PC-3 (cell line): ENCODE data around the gene HDAC9. TPM values are rescaled to one million over a fixed set of nuclear protein-coding genes. Genes with fewer than 3 reads are reported as not detected.
"Not testable (repeated sequence)": the region's sequence is repeated elsewhere in the genome, so short reads cannot be mapped to it uniquely, and the experiment has no call there.

Source experiments
- ATAC-seq: fragments of 200-7000 bp; cut with Tn5 transposase; 2 replicates; pipeline ENCODE4 v1.9.1; 2020; ENCODE audit warnings: mild to moderate bottlenecking, moderate library complexity
- BruUV-seq: library from RNA; stranded (reverse); fragments of 400-500 nt; replicated peaks from 2 replicates; lab custom pipeline; 2021; lab: Mats Ljungman, UMichigan
- CTCF ChIA-PET: fragments of 300-600 bp; sonication (Branson Sonifier 250); formaldehyde crosslinking; loops from one replicate; lab custom pipeline; 2022; ENCODE audit warnings: antibody characterized with exemption; lab: Charles Lee
- POLR2A ChIA-PET: fragments of 300-600 bp; sonication (Branson Sonifier 250); formaldehyde crosslinking; loops from one replicate; lab custom pipeline; 2022; ENCODE audit warnings: antibody characterized with exemption; ENCODE audit not compliant: unreplicated experiment; lab: Charles Lee
- DNase-seq: peaks from one replicate; pipeline ENCODE4 v3.0.0-alpha.2; 2015
- H2AFZ ChIP-seq: fragments of 300-600 bp; sonication (generic); 2 replicates; pipeline ENCODE4 v1.6.0; 2016; ENCODE audit warnings: antibody characterized with exemption, low read length
- H3F3A ChIP-seq: fragments of 300-600 bp; sonication (generic); one replicate; pipeline ENCODE4 v1.6.0; 2017; ENCODE audit warnings: antibody characterized with exemption, low read length, control low read depth, mild to moderate bottlenecking; ENCODE audit not compliant: unreplicated experiment
- H3K27ac ChIP-seq: fragments of 300-600 bp; sonication (generic); 2 replicates; pipeline ENCODE4 v1.5.1; 2016; ENCODE audit warnings: mild to moderate bottlenecking, low read length
- H3K27me3 ChIP-seq: fragments of 300-600 bp; sonication (generic); 2 replicates; pipeline ENCODE4 v1.6.1; 2016; ENCODE audit warnings: low read length, mixed read lengths
- H3K36me3 ChIP-seq: fragments of 300-600 bp; sonication (generic); 2 replicates; pipeline ENCODE4 v1.6.1; 2016; ENCODE audit warnings: low read depth, mixed run types, low read length, mixed read lengths
- H3K4me1 ChIP-seq: fragments of 300-600 bp; sonication (generic); 2 replicates; pipeline ENCODE4 v1.5.1; 2016; ENCODE audit warnings: low read length; ENCODE audit not compliant: insufficient read depth
- H3K4me2 ChIP-seq: fragments of 300-600 bp; sonication (generic); 2 replicates; pipeline ENCODE4 v1.6.0; 2016; ENCODE audit warnings: low read length
- H3K4me3 ChIP-seq: fragments of 300-600 bp; sonication (generic); 2 replicates; pipeline ENCODE4 v1.5.1; 2016; ENCODE audit warnings: mild to moderate bottlenecking, low read length, mixed read lengths
- H3K79me2 ChIP-seq: fragments of 300-600 bp; sonication (generic); 2 replicates; pipeline ENCODE4 v1.6.1; 2017; ENCODE audit warnings: low read length, mixed read lengths
- H3K9ac ChIP-seq: fragments of 300-600 bp; sonication (generic); 2 replicates; pipeline ENCODE4 v1.6.0; 2016; ENCODE audit warnings: mild to moderate bottlenecking, low read length
- H3K9me2 ChIP-seq: fragments of 300-600 bp; sonication (generic); replicated peaks from 2 replicates; pipeline ENCODE4 v1.6.1; 2016; ENCODE audit warnings: mixed run types, low read length, mixed read lengths
- H3K9me3 ChIP-seq: fragments of 300-600 bp; sonication (generic); 2 replicates; pipeline ENCODE4 v1.6.1; 2016; ENCODE audit warnings: low read length, mixed read lengths
- H4K20me1 ChIP-seq: fragments of 300-600 bp; sonication (generic); 2 replicates; pipeline ENCODE4 v1.6.1; 2016; ENCODE audit warnings: low read length, mixed read lengths
- CTCF ChIP-seq: fragments of 300-600 bp; sonication (generic); conservative IDR thresholded peaks from 2 replicates; pipeline ENCODE4 v1.5.1; 2017; ENCODE audit warnings: antibody characterized with exemption, low read depth, mild to moderate bottlenecking, low read length
- EZH2 ChIP-seq: fragments of 300-600 bp; sonication (generic); IDR thresholded peaks from one replicate; pipeline ENCODE4 v1.6.1; 2017; ENCODE audit warnings: antibody characterized with exemption, mild to moderate bottlenecking, low read length; ENCODE audit not compliant: unreplicated experiment
- EZH2phosphoT487 ChIP-seq: fragments of 300-600 bp; sonication (generic); IDR thresholded peaks from 2 replicates; pipeline ENCODE4 v1.6.1; 2018; ENCODE audit warnings: mild to moderate bottlenecking, antibody characterized with exemption, low read length, borderline replicate concordance
- intact Hi-C: fragments of 100-400 bp; cut with micrococcal nuclease; formaldehyde crosslinking; loops from 2 replicates; pipeline ENCODE4 v1.9.0; 2023
- total RNA-seq: library from RNA; depleted of rRNA; stranded (reverse); fragments of >200 nt; gene quantifications from 2 replicates; pipeline ENCODE4 v1.2.3, GENCODE V29; 2014

Gene HDAC9
- total RNA-seq, 1 experiment from 2014 or later = 7.8 TPM

- Histone ChIP-seq H3K4me3 (no peak overlapping the region), H3K36me3 (no peaks in the 10 kb centered on the region), H3K9me3 (no peaks in the 10 kb centered on the region), H3K27ac (no peak overlapping the region), H3K4me1 (peaks cover 4% of the 10 kb centered on the region; the same call in 1 of the 2 replicates), H3K79me2 (no peaks in the 10 kb centered on the region), H3K27me3 (no peaks in the 10 kb centered on the region), H3F3A (no peaks in the 10 kb centered on the region), H3K9ac (no peak overlapping the region), H3K9me2 (no peaks in the 10 kb centered on the region), H3K4me2 (no peak overlapping the region), H4K20me1 (no peaks in the 10 kb centered on the region), H2AFZ (no peak overlapping the region)
- intact Hi-C loops = no loop called here
- CTCF ChIA-PET = interaction anchor here (0.6 kb wide), 1 partner anchor 1793 kb away, joined by 3 read pairs; no protein-coding TSS in a partner anchor
- peak; percentile 35; the same call in 1 of the 2 replicates for ATAC-seq
- POLR2A ChIA-PET = no interaction called here
- no TSS peak for BruUV-seq
- no peak for TF ChIP-seq EZH2
- DNase-seq = peak; percentile 22
Measured at GRCh38 chr7:18721429-18721828, 225.9 kb downstream of the HDAC9 start.

- ATAC-seq = peak; percentile 42; the same call in 1 of the 2 replicates
- H3K4me2 ChIP-seq = no peak overlapping the region
- H2AFZ ChIP-seq = no peak overlapping the region
- TF ChIP-seq EZH2 (no peak), CTCF (no peak), EZH2phosphoT487 (no peak)
- peaks cover 10% of the 10 kb centered on the region for H3K4me1 ChIP-seq
- intact Hi-C loops = no loop called here
- H4K20me1 ChIP-seq = no peaks in the 10 kb centered on the region
- no TSS peak for BruUV-seq
- no peaks in the 10 kb centered on the region for H3K27me3 ChIP-seq
- H3K4me3 ChIP-seq = no peak overlapping the region
- no peaks in the 10 kb centered on the region for H3K9me2 ChIP-seq
- H3F3A ChIP-seq = no peaks in the 10 kb centered on the region
- H3K9ac ChIP-seq = no peak overlapping the region
- CTCF ChIA-PET = no interaction called here
- H3K9me3 ChIP-seq = no peaks in the 10 kb centered on the region
- POLR2A ChIA-PET = no interaction called here
- no peak overlapping the region for H3K27ac ChIP-seq
- DNase-seq = peak; percentile 46
- no peaks in the 10 kb centered on the region for H3K36me3 ChIP-seq
- no peaks in the 10 kb centered on the region for H3K79me2 ChIP-seq
Measured at GRCh38 chr7:18724318-18724717, 228.8 kb downstream of the HDAC9 start.

GRCh38 chr7:18727115-18727870 is 231.7 kb downstream of the HDAC9 start:
- Histone ChIP-seq H3K27ac (no peak overlapping the region), H3K79me2 (no peaks in the 10 kb centered on the region), H3K9ac (no peak overlapping the region), H4K20me1 (no peaks in the 10 kb centered on the region), H3K4me3 (no peak overlapping the region), H3K9me2 (no peaks in the 10 kb centered on the region), H3K36me3 (no peaks in the 10 kb centered on the region), H2AFZ (no peak overlapping the region), H3K27me3 (no peaks in the 10 kb centered on the region), H3K9me3 (no peaks in the 10 kb centered on the region), H3F3A (no peaks in the 10 kb centered on the region), H3K4me2 (no peak overlapping the region), H3K4me1 (peaks cover 10% of the 10 kb centered on the region)
- no TSS peak for BruUV-seq
- intact Hi-C loops = no loop called here
- ChIA-PET POLR2A (no interaction called here), CTCF (no interaction called here)
- DNase-seq (peak; percentile 27), ATAC-seq (no peak)
- no peak for TF ChIP-seq EZH2
- no peak for TF ChIP-seq EZH2phosphoT487
- no peak for TF ChIP-seq CTCF

- H3K79me2 ChIP-seq, POLR2A ChIA-PET, H3K27me3 ChIP-seq, intact Hi-C loops, BruUV-seq, H3K4me2 ChIP-seq, H3K27ac ChIP-seq, H3K36me3 ChIP-seq, H3K9me2 ChIP-seq, H3K4me1 ChIP-seq, H3K9ac ChIP-seq, H4K20me1 ChIP-seq, CTCF ChIA-PET, H3K9me3 ChIP-seq, H2AFZ ChIP-seq, H3F3A ChIP-seq, ATAC-seq, H3K4me3 ChIP-seq, DNase-seq: not testable (repeated sequence)
Measured at GRCh38 chr7:18736012-18736411, 240.5 kb downstream of the HDAC9 start.
